Measurements from ENCODE around the gene PRKCA.

PRKCA gene

GRCh38 chr17:66552371-66552770 is 250.0 kb downstream of the PRKCA start:
- no peak for TF ChIP-seq CTCF (IDR thresholded peaks at IDR 0.05; ENCODE audit: insufficient read depth, low read length, missing control alignments)
- no peak for DNase-seq (ENCODE audit: low read depth, low spot score)
- no peak overlapping the region for H3K4me3 ChIP-seq (ENCODE audit: low read depth, low read length)
- ChIA-PET CTCF (interaction anchor here (2.4 to 5.1 kb wide), 2 partner anchors 8 to 14 kb away, joined by 8 to 34 read pairs; no protein-coding TSS in a partner anchor), POLR2A (no interaction called here)

GRCh38 chr17:66555605-66556004 is 253.2 kb downstream of the PRKCA start:
- no peak for TF ChIP-seq CTCF (IDR thresholded peaks at IDR 0.05; ENCODE audit: insufficient read depth, low read length, missing control alignments)
- ChIA-PET CTCF (interaction anchor here (0.6 to 2.0 kb wide), 2 partner anchors 11 to 32 kb away, joined by 3 to 15 read pairs; no protein-coding TSS in a partner anchor), POLR2A (no interaction called here)
- DNase-seq (ENCODE audit: low read depth, low spot score) = no peak
- no peak overlapping the region for H3K4me3 ChIP-seq (ENCODE audit: low read depth, low read length)

GRCh38 chr17:66557200-66557599 is 254.8 kb downstream of the PRKCA start:
- no peak for TF ChIP-seq CTCF (IDR thresholded peaks at IDR 0.05; ENCODE audit: insufficient read depth, low read length, missing control alignments)
- no peak overlapping the region for H3K4me3 ChIP-seq (ENCODE audit: low read depth, low read length)
- ChIA-PET CTCF (interaction anchor here (0.6 to 2.0 kb wide), 2 partner anchors 9 to 134 kb away, joined by 3 to 15 read pairs; no protein-coding TSS in a partner anchor), POLR2A (no interaction called here)
- DNase-seq (ENCODE audit: low read depth, low spot score) = no peak

GRCh38 chr17:66557886-66558285 is 255.5 kb downstream of the PRKCA start:
- ChIA-PET CTCF (interaction anchor here (0.6 to 2.0 kb wide), 3 partner anchors 9 to 135 kb away, joined by 3 to 15 read pairs (median 5); no protein-coding TSS in a partner anchor), POLR2A (no interaction called here)
- no peak overlapping the region for H3K4me3 ChIP-seq (ENCODE audit: low read depth, low read length)
- no peak for DNase-seq (ENCODE audit: low read depth, low spot score)
- no peak for TF ChIP-seq CTCF (IDR thresholded peaks at IDR 0.05; ENCODE audit: insufficient read depth, low read length, missing control alignments)

- POLR2A ChIA-PET = no interaction called here
- no peak for DNase-seq (ENCODE audit: low read depth, low spot score)
- CTCF ChIA-PET = interaction anchor here (2.2 kb wide), 1 partner anchor 9 kb away, joined by 8 read pairs; no protein-coding TSS in a partner anchor
- no peak overlapping the region for H3K4me3 ChIP-seq (ENCODE audit: low read depth, low read length)
- TF ChIP-seq CTCF (IDR thresholded peaks at IDR 0.05; ENCODE audit: insufficient read depth, low read length, missing control alignments) = no peak
These were observed 258.3 kb downstream of the PRKCA start for GRCh38 chr17:66560691-66561090.

GRCh38 chr17:66562119-66562518 is 259.7 kb downstream of the PRKCA start:
- no peak overlapping the region for H3K4me3 ChIP-seq (ENCODE audit: low read depth, low read length)
- DNase-seq (ENCODE audit: low read depth, low spot score) = no peak
- ChIA-PET POLR2A (no interaction called here), CTCF (interaction anchor here (1.1 kb wide), 1 partner anchor 26 kb away, joined by 3 read pairs; no protein-coding TSS in a partner anchor)
- TF ChIP-seq CTCF (IDR thresholded peaks at IDR 0.05; ENCODE audit: insufficient read depth, low read length, missing control alignments) = no peak
